GDM1 (cell line): Measurements from ENCODE around the gene DCX.

Source experiments
- DNase-seq: peaks from one replicate; lab custom pipeline; 2025; lab: John Stamatoyannopoulos, UW

Gene DCX

DNA sequence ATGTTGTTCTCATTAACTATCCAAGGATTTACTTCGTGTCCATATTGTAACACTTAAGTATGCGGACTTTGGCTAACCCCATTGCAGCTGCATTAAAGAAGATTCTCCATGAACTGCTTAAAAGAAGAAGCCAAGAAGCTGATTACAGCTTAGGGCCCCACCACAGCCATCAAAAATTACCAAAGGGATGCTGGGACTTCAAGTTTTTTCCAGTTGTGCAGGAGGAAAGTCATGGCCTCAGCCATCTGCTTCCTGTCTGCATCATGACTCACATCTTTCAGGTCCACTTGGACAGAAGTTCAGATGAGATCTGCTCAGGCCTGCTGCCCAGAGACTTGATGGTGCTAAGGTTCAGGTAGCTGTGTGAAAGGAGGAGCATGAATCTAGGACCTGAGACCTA lies 102.9 kb downstream of the DCX start:
- no peak for DNase-seq

DNA sequence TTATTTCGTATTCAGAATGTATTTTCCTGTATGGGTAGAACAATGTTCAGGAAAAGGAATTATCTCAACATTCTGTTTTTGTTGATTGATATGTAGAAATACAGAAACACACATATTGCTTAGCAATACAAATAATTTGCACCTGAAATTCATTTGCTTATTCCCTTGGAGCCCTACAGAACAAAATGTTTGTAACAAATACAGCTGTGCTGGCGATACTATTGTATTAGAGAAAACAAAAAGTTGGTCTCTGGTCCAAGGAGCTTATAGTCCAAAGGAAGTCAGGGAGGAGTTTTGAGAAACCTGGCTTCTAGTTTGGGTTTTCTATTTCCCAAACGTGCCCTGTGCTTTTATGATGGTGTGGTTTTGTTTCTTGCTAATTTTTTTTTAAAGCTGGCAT lies 104.0 kb downstream of the DCX start:
- no peak for DNase-seq

DNA sequence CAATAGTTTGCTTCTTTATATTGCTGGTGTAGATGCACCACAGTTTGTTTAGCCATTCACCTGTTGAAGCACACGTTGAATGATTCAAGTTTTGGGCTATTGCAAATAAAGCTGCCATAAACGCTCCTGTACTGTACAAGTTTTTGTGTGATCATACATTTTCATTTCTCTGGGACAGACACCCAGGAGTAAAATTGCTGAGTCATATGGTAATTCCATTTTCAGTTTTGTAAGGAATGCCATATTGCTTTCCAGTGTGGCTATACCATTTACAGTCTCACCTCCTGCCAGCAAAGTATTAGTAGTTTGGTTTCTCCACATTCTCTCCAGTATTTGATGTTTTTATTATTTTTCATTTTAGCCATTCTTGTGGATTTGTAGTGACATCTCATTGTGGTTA lies 109.7 kb downstream of the DCX start:
- no peak for DNase-seq

DNA sequence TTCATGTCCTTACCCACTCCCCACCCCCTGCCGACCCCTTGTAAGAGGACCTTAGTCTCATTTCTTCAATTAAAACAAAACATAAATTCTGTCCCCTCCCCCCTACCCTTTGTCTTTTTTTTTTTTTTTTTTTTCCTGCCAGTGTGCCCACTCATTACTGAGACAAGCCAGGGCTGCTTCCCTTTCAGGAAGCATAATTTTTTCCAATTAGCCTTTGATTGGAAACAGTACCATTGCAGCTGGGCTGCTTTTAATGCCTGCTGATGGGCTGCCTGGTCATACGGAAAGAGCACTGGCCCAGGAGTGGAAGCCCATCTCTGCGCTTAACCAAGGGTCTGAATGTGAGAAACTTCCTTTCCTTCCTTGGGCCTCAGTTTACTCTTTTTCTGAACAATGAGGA lies 123.2 kb downstream of the DCX start:
- no peak for DNase-seq

DNA sequence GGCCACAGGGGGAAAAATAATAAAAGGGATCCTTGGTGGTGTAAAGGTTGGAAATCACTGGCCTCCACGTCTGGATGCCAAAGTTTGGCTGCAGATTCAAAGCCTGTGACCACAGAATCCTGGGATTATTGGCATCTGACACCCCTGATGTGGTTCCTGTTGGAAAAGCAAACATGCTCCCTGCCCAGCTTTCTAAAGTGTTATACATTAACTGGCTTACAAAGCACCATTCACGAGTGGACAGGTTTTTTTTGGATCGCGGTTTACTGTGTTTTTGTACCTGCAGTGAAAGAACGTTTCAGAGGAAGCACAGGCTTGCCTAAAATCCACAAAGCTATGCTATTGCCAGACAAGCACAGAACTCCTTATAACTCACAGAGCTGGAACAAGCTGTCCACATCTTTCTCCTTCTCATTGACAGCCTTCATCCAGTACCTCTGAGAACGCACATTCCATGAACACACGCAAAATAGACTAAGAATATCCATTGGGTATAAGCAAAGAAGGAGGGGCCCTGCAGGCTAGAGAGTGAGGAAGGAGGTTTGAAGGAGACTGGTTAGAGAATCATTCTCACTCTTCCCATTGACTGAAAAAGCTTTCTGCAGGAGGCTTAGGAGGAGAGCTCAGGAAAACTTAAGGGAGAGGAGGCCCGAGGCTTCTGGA lies 127.2 kb downstream of the DCX start:
- DNase-seq = no peak

DNA sequence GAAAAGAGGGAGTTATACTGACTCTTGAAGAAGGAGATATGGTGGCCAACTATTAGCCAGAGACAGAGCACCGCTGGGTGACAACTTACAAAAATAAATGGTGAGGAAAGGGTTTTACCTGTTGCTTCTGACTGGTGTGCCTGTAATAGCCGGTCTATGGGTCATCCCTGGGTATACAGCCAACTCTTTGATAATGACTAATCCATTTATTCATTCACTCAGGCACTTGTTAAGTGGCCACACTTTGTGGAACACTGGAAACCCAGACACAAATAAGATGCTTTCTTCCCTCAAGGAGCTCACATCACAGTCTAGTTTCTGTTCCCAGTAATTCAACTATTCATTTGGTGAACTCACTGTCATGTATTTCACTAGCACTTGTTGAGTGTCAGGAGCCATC lies 128.5 kb downstream of the DCX start:
- no peak for DNase-seq

DNA sequence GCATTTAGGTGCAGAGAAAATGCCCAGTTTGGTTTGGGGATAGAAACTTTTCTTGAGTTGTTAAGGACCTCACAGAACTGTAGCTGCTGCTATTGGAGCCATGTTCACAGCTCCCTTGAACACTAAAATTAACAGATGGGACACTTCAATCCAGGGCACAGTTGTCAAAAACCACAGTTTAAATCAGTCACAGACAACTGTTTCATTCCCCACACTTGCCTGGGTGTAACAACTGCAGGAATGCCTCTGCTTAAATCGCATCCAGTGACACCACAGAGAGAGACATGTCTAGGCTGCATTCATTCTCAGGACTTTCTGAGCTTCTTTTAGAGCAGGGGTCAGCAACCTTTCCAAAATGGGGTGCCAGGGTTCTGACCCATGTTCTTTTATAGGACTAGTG lies 129.0 kb downstream of the DCX start:
- DNase-seq = no peak

DNA sequence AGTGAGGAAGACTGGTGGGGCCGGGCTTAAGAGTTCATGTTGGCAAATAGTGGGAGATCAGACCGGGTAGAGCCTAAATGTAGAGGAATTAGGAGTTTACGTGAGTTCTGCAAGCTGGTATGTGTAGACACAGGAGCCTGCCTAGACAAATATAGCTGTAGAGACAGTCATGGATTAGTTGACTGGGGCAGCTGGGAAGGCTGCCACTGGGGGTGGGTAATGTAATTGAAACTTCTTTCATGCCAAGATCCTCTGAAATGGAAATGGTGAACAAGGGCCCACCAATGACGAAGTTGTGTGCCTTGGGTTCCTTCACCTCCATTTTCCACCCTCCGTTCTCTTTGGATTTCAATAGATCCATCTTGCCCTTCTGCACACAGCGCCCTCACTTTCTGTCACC lies 129.9 kb downstream of the DCX start:
- DNase-seq = no peak

DNA sequence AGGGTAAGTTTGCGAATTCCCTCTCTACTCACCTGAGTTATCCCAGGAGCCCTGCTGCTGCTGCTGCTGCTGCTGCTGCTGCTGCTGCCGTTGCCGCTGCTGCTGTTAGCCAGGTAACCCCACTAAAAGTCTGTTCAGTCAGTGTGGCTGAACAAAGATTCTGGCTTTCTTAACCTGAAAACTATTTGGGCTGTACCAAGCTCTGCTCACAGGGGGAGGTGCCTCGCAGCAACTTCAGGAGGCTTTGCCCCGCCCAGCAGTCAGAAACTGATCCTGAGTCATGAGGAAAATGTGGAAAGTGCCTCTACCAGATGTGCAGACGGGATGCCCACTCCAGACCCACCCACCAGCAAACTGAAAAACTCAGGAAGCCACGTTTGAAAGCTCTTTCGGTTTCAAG lies 141.7 kb downstream of the DCX start, which contains the start of gene CAPN6:
TSS of gene CAPN6 (minus strand) at position 145 of the 400 bp plus-strand sequence. CDS start 6,547 bp downstream, outside the sequence.
- DNase-seq = no peak

DNA sequence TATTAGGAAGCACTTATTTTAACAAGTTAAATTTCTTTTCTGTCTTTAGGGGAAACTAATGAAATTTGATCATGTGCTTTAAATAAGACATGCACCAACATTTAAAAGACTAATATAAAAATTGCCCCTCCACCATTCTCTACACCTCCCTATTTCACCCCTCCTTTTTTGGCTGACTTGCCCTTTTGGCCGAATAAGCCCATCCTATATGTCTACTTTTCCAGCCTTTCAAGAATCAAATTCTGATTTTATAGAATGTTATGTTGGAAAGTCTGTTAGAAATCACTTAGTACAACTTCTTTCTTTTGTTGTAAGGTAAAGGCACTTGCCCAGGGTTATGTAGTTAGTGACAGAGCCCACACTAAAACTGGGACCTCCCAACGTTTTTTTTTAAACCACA lies 143.5 kb downstream of the DCX start:
- no peak for DNase-seq

DNA sequence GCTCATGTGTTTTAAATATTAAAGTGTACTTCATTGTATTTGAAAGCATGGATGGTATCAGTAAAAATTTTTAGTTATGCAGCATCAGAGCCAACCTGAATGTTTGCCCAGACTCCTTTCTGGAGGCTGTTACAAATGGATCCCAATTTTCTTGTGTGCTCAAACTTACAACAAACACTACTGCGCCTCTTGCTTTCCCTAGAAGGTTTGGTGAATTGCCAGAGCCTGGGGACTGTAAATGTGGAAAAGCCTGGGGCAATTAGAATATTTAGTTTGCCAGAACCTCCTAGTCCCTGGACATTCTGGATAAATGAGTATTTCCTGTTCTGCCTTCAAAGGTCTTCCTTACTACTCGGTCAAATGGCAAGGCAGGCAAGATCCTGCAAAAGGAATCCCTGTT lies 146.5 kb downstream of the DCX start:
- DNase-seq = no peak

DNA sequence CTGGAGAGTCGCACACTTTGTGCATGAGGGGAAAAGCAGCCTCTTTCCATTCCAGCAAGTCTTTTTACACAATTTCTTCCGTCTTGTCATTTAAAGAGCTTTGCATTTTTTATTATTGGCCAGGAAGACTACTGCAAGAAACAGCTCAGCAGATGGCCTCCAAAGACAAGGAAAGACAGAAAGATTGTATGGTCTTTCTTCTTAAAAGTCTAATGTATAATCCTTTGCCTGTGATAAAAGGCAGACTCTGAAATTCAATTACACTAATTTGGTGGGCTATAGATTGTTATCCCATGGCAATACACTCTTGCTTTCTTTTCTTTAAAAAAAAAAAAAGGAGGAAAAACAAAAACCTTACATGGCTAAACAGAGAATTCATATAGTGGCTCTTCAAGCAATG lies 147.6 kb downstream of the DCX start:
- no peak for DNase-seq

DNA sequence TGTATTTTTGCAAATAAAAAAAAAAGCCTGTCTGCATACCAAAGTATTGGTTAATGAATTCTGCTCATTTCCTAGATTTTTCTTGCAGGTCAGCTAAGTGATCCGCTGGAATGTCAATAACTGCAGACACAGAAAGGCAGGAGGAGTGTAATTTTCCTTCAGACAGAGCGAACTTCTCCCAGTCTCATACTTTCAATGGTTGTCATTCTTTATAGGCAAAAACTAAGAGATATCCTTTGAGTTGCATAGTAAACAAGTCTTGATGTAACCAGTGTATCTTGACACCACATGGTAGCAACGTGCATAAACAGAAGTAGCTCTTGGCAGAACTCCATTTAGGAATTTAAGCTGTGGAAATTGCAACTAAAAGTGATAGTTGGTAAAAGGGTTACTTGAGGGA lies 149.9 kb downstream of the DCX start:
- DNase-seq = no peak

DNA sequence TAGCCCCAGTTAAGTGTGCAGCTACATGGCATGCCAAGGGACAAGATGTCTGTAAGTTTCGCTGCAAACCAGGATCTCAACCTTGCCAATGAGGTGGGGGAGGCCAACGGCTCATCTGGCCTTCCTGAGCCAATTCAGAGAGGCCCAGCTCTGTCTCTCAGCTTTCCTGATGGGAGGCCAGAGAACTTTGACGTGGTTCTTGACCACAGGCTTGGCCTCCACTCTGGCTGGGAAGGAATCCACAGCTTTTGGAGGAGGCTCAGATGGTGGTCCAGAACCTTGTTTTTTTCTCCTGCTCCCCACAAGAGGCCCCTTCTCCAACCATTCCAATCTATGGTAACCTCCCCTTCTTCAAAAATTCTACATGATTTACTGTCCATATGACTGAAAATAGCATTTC lies 151.5 kb downstream of the DCX start:
- no peak for DNase-seq

DNA sequence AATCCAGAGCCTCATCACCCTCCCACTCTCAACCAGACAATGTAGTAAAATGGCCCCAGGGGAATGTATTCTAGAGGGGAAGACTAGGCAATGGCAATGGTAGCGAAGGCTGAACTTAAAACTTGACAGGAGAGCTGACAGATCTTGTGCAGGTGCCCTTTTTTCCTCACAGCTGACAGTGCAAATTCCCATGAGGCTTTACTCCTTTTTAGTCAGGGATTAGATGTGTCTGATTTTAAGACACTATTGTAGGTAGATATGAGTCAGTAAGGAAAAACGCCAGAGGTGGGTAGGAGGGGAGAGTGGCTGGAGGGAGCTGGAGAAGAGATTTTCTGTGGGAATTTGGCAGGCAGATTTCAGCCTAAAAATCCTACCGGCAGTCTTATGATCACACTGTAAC lies 152.4 kb downstream of the DCX start:
- DNase-seq = no peak

DNA sequence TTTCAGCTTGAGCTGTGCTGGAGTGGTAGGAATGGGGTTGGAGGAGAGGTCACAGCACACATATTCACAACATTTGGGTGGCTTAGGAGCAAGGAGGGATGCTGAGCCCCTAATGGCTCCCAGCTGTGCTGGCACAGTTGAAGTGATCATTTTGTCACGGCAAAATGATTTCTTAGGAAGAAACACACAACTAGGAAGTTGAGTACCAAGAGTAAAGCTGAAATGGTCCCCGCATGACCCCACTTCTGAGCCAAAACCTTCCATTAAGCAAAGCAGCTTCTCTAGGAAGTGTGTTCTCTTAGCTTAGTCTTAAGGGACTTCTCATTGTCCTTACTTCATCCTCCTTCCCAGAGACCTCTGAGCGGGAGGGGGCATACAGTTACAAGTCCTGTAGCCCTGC lies 154.3 kb downstream of the DCX start:
- no peak for DNase-seq

DNA sequence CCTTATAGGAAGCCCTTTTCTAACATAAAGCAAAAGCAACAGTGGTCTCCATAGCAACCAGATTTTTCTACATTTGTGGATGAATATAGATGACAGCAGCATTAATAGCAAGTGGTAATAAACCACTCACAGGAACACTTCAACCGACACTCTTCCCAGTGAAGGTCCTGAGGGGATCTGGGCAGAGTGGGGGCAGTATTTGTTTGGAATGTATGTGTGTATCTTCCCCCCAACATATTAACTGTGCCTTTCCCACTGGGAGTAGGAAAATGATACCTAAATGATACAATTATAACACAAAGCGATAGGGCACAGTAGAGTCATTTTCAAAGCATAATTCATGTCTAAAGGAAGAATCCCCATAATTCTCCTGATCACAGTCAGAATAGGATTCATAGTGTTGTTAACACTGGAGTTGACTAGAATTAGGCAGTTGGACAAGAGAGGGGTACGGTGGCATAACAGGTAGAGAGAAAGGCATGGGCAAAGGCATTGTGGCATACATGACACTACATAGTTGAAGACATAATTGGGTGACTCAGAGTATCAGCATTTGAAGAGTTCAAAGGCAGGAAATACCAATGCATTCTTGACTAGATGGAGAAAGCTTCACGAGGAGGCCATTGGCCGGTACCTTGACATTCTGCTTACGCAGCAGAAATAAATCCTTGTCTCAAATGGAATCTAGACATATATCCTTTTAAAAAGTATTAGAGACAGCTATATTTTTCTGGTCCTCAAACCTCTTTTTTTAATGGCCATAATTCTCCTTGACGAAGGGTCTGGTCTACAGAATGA lies 156.9 kb downstream of the DCX start:
- no peak for DNase-seq

DNA sequence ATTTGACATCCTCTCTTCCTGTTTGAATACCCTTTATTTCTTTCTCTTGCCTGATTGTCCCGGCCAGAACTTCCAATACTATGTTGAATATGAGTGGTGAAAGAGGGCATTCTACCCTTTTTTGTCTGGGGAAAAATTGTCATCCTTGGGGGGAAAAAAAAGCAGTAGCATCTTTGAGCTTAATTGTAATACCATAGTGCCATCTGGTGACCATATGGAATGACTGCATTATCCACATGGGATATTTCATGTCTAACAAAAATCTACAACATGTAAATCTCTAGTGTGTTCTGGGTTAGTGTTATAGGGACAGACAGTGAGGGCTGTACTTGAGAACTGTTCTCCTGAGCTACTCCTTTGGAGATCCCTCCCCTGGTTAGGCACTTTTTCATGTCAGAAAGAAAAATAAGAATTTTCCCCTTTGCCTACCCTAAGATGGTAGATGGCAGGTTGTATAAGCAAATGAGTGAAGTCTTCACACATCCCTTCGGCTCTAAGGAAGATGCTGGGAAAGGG lies 167.7 kb downstream of the DCX start:
- no peak for DNase-seq
